Measurements from ENCODE around the gene SLC35E3. TPM values are rescaled to one million over a fixed set of nuclear protein-coding genes. Genes with fewer than 3 reads are reported as not detected.
A peak's percentile ranks its signal among the peaks of the same experiment; 100 is the strongest.

Gene SLC35E3
- total RNA-seq, 1 experiment from 2014 or later, result 25.0 TPM

DNA sequence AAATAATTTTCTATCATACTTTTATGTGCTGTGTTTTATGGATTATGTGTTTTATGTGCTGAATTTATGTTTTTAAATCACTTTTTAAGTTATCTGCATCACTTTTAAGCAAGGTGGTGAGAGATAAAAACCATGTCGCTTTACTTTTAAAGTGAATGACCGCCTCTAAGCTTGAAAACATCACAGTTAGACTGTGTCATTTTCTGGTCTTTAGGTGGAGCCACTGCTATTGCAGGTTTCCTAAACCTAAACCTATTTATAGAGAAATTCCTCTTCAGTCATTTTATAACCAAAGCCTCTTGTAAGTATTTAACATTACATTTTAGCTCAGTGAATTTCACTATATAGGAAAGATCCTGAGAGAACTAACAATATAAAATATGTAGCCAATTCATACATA is 41.0 kb downstream of the SLC35E3 start:
- POLR2A ChIA-PET, result interaction anchor here (0.6 to 1.4 kb wide), 2 partner anchors 21 to 30 kb away, joined by 4 to 9 read pairs; partner anchors contain the start of gene MDM2
- Histone ChIP-seq H3K27me3 (replicated peaks; ENCODE audit: control insufficient read depth, insufficient read depth, low read length) (no peaks in the 10 kb centered on the region), H3K4me1 (peaks cover 23% of the 10 kb centered on the region), H3K9me3 (no peaks in the 10 kb centered on the region), H3K36me3 (ENCODE audit: control insufficient read depth, insufficient read depth, low read length) (no peaks in the 10 kb centered on the region), H3K4me3 (ENCODE audit: low read depth, low read length) (no peak overlapping the region)
- H3K36me3 Mint-ChIP-seq (ENCODE audit: insufficient read depth, unreplicated experiment), result no peaks in the 10 kb centered on the region
- CTCF ChIA-PET, result interaction anchor here (0.7 to 1.4 kb wide), 4 partner anchors 20 to 549 kb away, joined by 3 to 7 read pairs (median 6); no protein-coding TSS in a partner anchor
- H3K4me1 Mint-ChIP-seq (ENCODE audit: low read depth, unreplicated experiment), result peaks cover 27% of the 10 kb centered on the region
- H3K27me3 Mint-ChIP-seq (ENCODE audit: insufficient read depth, unreplicated experiment), result no peaks in the 10 kb centered on the region
- H3K9me3 Mint-ChIP-seq (ENCODE audit: unreplicated experiment), result no peaks in the 10 kb centered on the region
- intact Hi-C loops (cut with micrococcal nuclease; ENCODE audit: unreplicated experiment), result loop anchor here (1.0 kb wide), 2 partner anchors 21 to 43 kb away; partner anchors contain the start of gene MDM2
- DNase-seq, result no peak
- H3K27ac Mint-ChIP-seq (ENCODE audit: unreplicated experiment), result no peak overlapping the region
- peak in 1 of 2 experiments; percentile 13 for TF ChIP-seq CTCF (IDR thresholded peaks at IDR 0.05; ENCODE audit: insufficient read depth in 1 of 2, low read depth in 1 of 2, low read length in 1 of 2, severe bottlenecking in 1 of 2, unreplicated experiment in 1 of 2)
- BruUV-seq (replicated peaks), result no TSS peak
- peak overlapping the region; percentile 61 for H3K4me3 Mint-ChIP-seq (ENCODE audit: unreplicated experiment)

GRCh38 chr12:68788554-68789143 is 42.7 kb downstream of the SLC35E3 start:
- H3K27ac Mint-ChIP-seq (ENCODE audit: unreplicated experiment), result no peak overlapping the region
- H3K4me3 ChIP-seq (ENCODE audit: low read depth, low read length), result no peak overlapping the region
- no peak overlapping the region for H3K4me3 Mint-ChIP-seq (ENCODE audit: unreplicated experiment)
- intact Hi-C loops (cut with micrococcal nuclease; ENCODE audit: unreplicated experiment), result loop anchor here (1.0 kb wide), 1 partner anchor 16 kb away; no protein-coding TSS in a partner anchor
- POLR2A ChIA-PET, result no interaction called here
- CTCF ChIA-PET, result no interaction called here
- H3K27me3 ChIP-seq (replicated peaks; ENCODE audit: control insufficient read depth, insufficient read depth, low read length), result no peaks in the 10 kb centered on the region
- no peak for DNase-seq
- H3K27me3 Mint-ChIP-seq (ENCODE audit: insufficient read depth, unreplicated experiment), result no peaks in the 10 kb centered on the region
- peaks cover 23% of the 10 kb centered on the region for H3K4me1 Mint-ChIP-seq (ENCODE audit: low read depth, unreplicated experiment)
- TF ChIP-seq CTCF (IDR thresholded peaks at IDR 0.05; ENCODE audit: insufficient read depth in 1 of 2, low read depth in 1 of 2, low read length in 1 of 2, severe bottlenecking in 1 of 2, unreplicated experiment in 1 of 2), result no peak
- peaks cover 29% of the 10 kb centered on the region for H3K4me1 ChIP-seq
- H3K36me3 Mint-ChIP-seq (ENCODE audit: insufficient read depth, unreplicated experiment), result no peaks in the 10 kb centered on the region
- H3K9me3 ChIP-seq, result no peaks in the 10 kb centered on the region
- no peaks in the 10 kb centered on the region for H3K36me3 ChIP-seq (ENCODE audit: control insufficient read depth, insufficient read depth, low read length)
- no peaks in the 10 kb centered on the region for H3K9me3 Mint-ChIP-seq (ENCODE audit: unreplicated experiment)
- BruUV-seq (replicated peaks), result no TSS peak

GRCh38 chr12:68789144-68789878 is 43.3 kb downstream of the SLC35E3 start:
- ChIA-PET CTCF (no interaction called here), POLR2A (no interaction called here)
- H3K4me3 ChIP-seq (ENCODE audit: low read depth, low read length), result no peak overlapping the region
- BruUV-seq (replicated peaks), result no TSS peak
- Mint-ChIP-seq H3K36me3 (ENCODE audit: insufficient read depth, unreplicated experiment) (no peaks in the 10 kb centered on the region), H3K27ac (ENCODE audit: unreplicated experiment) (no peak overlapping the region), H3K4me1 (ENCODE audit: low read depth, unreplicated experiment) (peaks cover 17% of the 10 kb centered on the region), H3K4me3 (ENCODE audit: unreplicated experiment) (no peak overlapping the region), H3K9me3 (ENCODE audit: unreplicated experiment) (no peaks in the 10 kb centered on the region), H3K27me3 (ENCODE audit: insufficient read depth, unreplicated experiment) (no peaks in the 10 kb centered on the region)
- no peak for TF ChIP-seq CTCF (IDR thresholded peaks at IDR 0.05; ENCODE audit: insufficient read depth in 1 of 2, low read depth in 1 of 2, low read length in 1 of 2, severe bottlenecking in 1 of 2, unreplicated experiment in 1 of 2)
- intact Hi-C loops (cut with micrococcal nuclease; ENCODE audit: unreplicated experiment), result loop anchor here (1.0 kb wide), 1 partner anchor 15 kb away; no protein-coding TSS in a partner anchor
- no peaks in the 10 kb centered on the region for H3K9me3 ChIP-seq
- no peaks in the 10 kb centered on the region for H3K36me3 ChIP-seq (ENCODE audit: control insufficient read depth, insufficient read depth, low read length)
- peak; percentile 19 to 40 for DNase-seq
- no peaks in the 10 kb centered on the region for H3K27me3 ChIP-seq (replicated peaks; ENCODE audit: control insufficient read depth, insufficient read depth, low read length)
- peaks cover 29% of the 10 kb centered on the region for H3K4me1 ChIP-seq

Data from Caco-2 (cell line).